Uterus (tissue), 4 donors: ENCODE data around the gene CYBRD1. TPM values are rescaled to one million over a fixed set of nuclear protein-coding genes. Genes with fewer than 3 reads are reported as not detected.
"Not testable (repeated sequence)": the region's sequence is repeated elsewhere in the genome, so short reads cannot be mapped to it uniquely, and the experiment has no call there.

ENCODE experiments used
- DNase-seq, 2 donors: peaks; one replicate each; pipeline ENCODE4 v3.0.0-alpha.2; 2019 to 2020
- H3K27ac ChIP-seq, 2 donors: fragments of 200-600 bp; sonication (generic); 1 replicate in 1 of 2; 2 replicates in 1 of 2; pipeline ENCODE4 v1.5.1; 2016 to 2018
- H3K27me3 ChIP-seq, 2 donors: fragments of 200-600 bp; sonication (generic); one replicate each; pipeline ENCODE4 v1.5.1; 2018 to 2019; ENCODE audit warnings: control low read depth in 1 of 2
- H3K36me3 ChIP-seq, 2 donors: fragments of 200-600 bp; sonication (generic); one replicate each; pipeline ENCODE4 v1.5.1; 2019; ENCODE audit warnings: control low read depth in 1 of 2
- H3K4me1 ChIP-seq, 2 donors: fragments of 200-600 bp; sonication (generic); one replicate each; pipeline ENCODE4 v1.5.1; 2018 to 2019; ENCODE audit warnings: control low read depth in 1 of 2
- H3K4me3 ChIP-seq, 2 donors: fragments of 200-600 bp; sonication (generic); 1 replicate in 1 of 2; 2 replicates in 1 of 2; pipeline ENCODE4 v1.5.1; 2018 to 2019; ENCODE audit warnings: mild to moderate bottlenecking in 1 of 2
- H3K9me3 ChIP-seq, 2 donors: fragments of 200-600 bp; sonication (generic); one replicate each; pipeline ENCODE4 v1.5.1; 2019; ENCODE audit warnings: control low read depth in 1 of 2
- CTCF ChIP-seq, 4 experiments: fragments of 200-600 bp in 2 of 4; fragments of 450-650 bp in 2 of 4; sonication (generic) in 2 of 4; IDR thresholded peaks; one replicate each; pipeline ENCODE4 v1.5.1; 2016 to 2019; ENCODE audit warnings: antibody characterized with exemption in 4 of 4, mild to moderate bottlenecking in 2 of 4, moderate library complexity in 1 of 4
- POLR2A ChIP-seq, 2 donors: fragments of 450-650 bp; IDR thresholded peaks; one replicate each; pipeline ENCODE4 v1.6.1; 2016; ENCODE audit warnings: antibody characterized with exemption in 2 of 2, mild to moderate bottlenecking in 1 of 2, moderate library complexity in 1 of 2
- intact Hi-C: fragments of 100-400 bp; cut with DNase I; formaldehyde crosslinking; loops from one replicate; pipeline ENCODE4 v1.15.1; 2023; ENCODE audit warnings: low total_unique reads
- total RNA-seq, 4 donors: library from RNA; depleted of rRNA in 3 of 4; stranded (reverse); fragments of >200 nt in 3 of 4; gene quantifications; one replicate each; pipeline versions ENCODE4 v1.1.0 to v1.2.4, GENCODE V29; 2014 to 2023
- donor health status: DM: yes; HTN: yes; CAD: no.

CYBRD1 gene
- total RNA-seq, 4 donors from 2014 or later = 108 to 335 (median 219) TPM

GRCh38 chr2:171531291-171531690 lies 9.0 kb downstream of the CYBRD1 start:
- intact Hi-C loops = no loop called here
- H3K36me3 ChIP-seq = no peaks in the 10 kb centered on the region
- TF ChIP-seq POLR2A (IDR thresholded peaks at IDR 0.05) = no peak
- TF ChIP-seq CTCF (IDR thresholded peaks at IDR 0.05) = no peak
- peak overlapping the region; percentile 57 to 69 for H3K27ac ChIP-seq
- no peaks in the 10 kb centered on the region for H3K9me3 ChIP-seq
- peak; percentile 52 to 58 for DNase-seq
- H3K4me1 ChIP-seq = peaks cover 4% of the 10 kb centered on the region in 2 donors
- no peaks in the 10 kb centered on the region for H3K27me3 ChIP-seq
- H3K4me3 ChIP-seq = no peak overlapping the region

GRCh38 chr2:171531836-171532450 lies 9.7 kb downstream of the CYBRD1 start:
- Histone ChIP-seq H3K9me3 (no peaks in the 10 kb centered on the region), H3K27ac (peak overlapping the region; percentile 57 to 69), H3K27me3 (no peaks in the 10 kb centered on the region), H3K36me3 (no peaks in the 10 kb centered on the region), H3K4me1 (peaks cover 4% of the 10 kb centered on the region in 2 donors), H3K4me3 (no peak overlapping the region)
- TF ChIP-seq CTCF (IDR thresholded peaks at IDR 0.05) (no peak), POLR2A (IDR thresholded peaks at IDR 0.05) (no peak)
- intact Hi-C loops = no loop called here
- DNase-seq = no peak

- DNase-seq = no peak
- H3K4me1 ChIP-seq = peaks cover 4% of the 10 kb centered on the region in 2 donors
- H3K9me3 ChIP-seq = no peaks in the 10 kb centered on the region
- TF ChIP-seq POLR2A (IDR thresholded peaks at IDR 0.05) (no peak), CTCF (IDR thresholded peaks at IDR 0.05) (no peak)
- no peaks in the 10 kb centered on the region for H3K36me3 ChIP-seq
- intact Hi-C loops = no loop called here
- H3K27ac ChIP-seq = no peak overlapping the region
- H3K4me3 ChIP-seq = no peak overlapping the region
- no peaks in the 10 kb centered on the region for H3K27me3 ChIP-seq
These were observed 11.1 kb downstream of the CYBRD1 start for GRCh38 chr2:171533331-171533730.

- H3K27ac ChIP-seq, H3K4me3 ChIP-seq, H3K27me3 ChIP-seq, intact Hi-C loops, H3K9me3 ChIP-seq, H3K36me3 ChIP-seq, H3K4me1 ChIP-seq, DNase-seq: not testable (repeated sequence)
These were observed 13.3 kb downstream of the CYBRD1 start for GRCh38 chr2:171535528-171535927.

- no peak overlapping the region for H3K4me3 ChIP-seq
- H3K4me1 ChIP-seq = peaks cover 0 to 3% of the 10 kb centered on the region in 2 donors
- H3K27me3 ChIP-seq = no peaks in the 10 kb centered on the region
- H3K27ac ChIP-seq = no peak overlapping the region
- H3K36me3 ChIP-seq = no peaks in the 10 kb centered on the region
- intact Hi-C loops = no loop called here
- TF ChIP-seq POLR2A (IDR thresholded peaks at IDR 0.05) = no peak
- no peak for TF ChIP-seq CTCF (IDR thresholded peaks at IDR 0.05)
- H3K9me3 ChIP-seq = no peaks in the 10 kb centered on the region
- DNase-seq = no peak
These were observed 18.2 kb downstream of the CYBRD1 start for GRCh38 chr2:171540437-171540836.
